HAP-1 (cell line): ENCODE measurements around the gene LTBP3.

Experiments
- DNase-seq, 2 experiments: peaks; one replicate each; pipeline ENCODE4 v3.0.0-alpha.2; 2016 to 2020; ENCODE audit warnings: low spot score in 2 of 2
- H3K27me3 ChIP-seq: fragments of 250-450 bp; sonication (Bioruptor Pico); 2 replicates; pipeline ENCODE4 v1.5.1; 2020; ENCODE audit warnings: low read depth, mild to moderate bottlenecking, moderate library complexity
- H3K36me3 ChIP-seq: fragments of 250-450 bp; sonication (Bioruptor Pico); replicated peaks from 2 replicates; pipeline ENCODE4 v1.5.1; 2020; ENCODE audit warnings: mild to moderate bottlenecking
- H3K4me1 ChIP-seq: fragments of 250-450 bp; sonication (Bioruptor Pico); 2 replicates; pipeline ENCODE4 v1.5.1; 2020; ENCODE audit warnings: mild to moderate bottlenecking
- H3K4me3 ChIP-seq: fragments of 250-450 bp; sonication (Bioruptor Pico); 2 replicates; pipeline ENCODE4 v1.5.1; 2020; ENCODE audit warnings: mild to moderate bottlenecking, moderate library complexity
- H3K9me3 ChIP-seq: fragments of 250-450 bp; sonication (Bioruptor Pico); 2 replicates; pipeline ENCODE4 v1.5.1; 2020; ENCODE audit warnings: mild to moderate bottlenecking, moderate library complexity
- in situ Hi-C: fragments of 300-500 bp; cut with MboI; formaldehyde crosslinking; loops from 3 replicates; pipeline ENCODE4 v1.14.3; 2020; ENCODE audit warnings: low sequenced_read_pairs, inconsistent platforms, mixed read lengths

LTBP3 gene

GRCh38 chr11:65549096-65549495 is 9.1 kb downstream of the LTBP3 start:
- Histone ChIP-seq H3K36me3 (peaks cover 9% of the 10 kb centered on the region), H3K4me3 (no peak overlapping the region), H3K4me1 (no peaks in the 10 kb centered on the region), H3K9me3 (no peaks in the 10 kb centered on the region), H3K27me3 (no peaks in the 10 kb centered on the region)
- no peak for DNase-seq
- in situ Hi-C loops, result no loop called here

DNA sequence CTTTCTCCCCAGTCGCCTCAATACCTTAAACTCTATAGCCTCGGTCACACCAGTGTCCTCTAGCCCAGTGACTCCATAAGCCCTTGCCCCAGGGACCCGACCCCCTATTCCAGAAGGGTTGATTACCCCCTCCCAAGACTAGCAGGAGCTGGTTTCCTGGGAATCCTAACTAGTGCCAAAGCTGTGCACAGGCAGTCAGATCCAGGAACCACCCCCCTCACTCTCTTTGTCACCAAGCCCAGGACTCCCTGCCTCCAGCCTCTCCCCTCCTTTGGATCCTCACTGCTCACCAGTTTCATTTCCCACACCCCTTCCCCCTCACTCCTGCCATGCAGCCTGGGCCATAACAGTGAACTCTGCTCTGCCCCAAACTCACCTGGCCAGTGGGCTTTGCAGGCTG is 9.8 kb downstream of the LTBP3 start:
- H3K4me3 ChIP-seq, result no peak overlapping the region
- H3K27me3 ChIP-seq, result no peaks in the 10 kb centered on the region
- H3K4me1 ChIP-seq, result no peaks in the 10 kb centered on the region

DNA sequence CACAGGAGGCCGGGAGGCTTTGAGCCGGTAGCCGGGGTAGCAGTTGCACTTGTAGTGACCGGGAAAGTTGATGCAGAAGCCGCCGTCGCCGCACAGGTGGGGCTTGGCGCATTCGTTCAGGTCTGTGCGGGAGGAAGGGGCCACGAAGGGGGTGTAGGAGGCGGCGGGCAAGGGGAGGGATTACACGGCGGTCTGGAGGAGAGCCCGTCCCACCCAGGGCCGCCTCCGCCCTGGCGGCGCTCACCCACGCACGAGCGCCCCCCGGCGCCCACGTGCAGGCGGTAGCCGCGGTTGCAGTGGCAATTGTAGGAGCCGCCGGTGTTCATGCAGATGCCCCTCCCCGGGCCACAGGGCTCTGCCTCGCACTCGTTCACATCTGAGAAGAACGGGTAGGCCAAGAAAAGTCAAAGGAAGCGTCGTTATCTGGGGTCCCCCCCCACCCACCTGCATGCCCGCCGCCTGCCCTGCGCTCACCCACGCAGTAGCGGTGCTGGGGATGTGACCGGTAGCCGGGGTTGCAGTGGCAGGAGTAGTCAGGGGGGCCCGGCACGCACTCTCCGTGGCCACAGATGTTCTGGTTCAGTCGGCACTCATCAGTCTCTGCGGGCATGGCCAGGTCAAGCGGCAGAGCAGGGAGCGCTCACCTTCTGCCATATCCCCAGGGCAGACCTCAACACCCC is 10.6 kb downstream of the LTBP3 start:
- Histone ChIP-seq H3K4me1 (no peaks in the 10 kb centered on the region), H3K36me3 (peaks cover 9% of the 10 kb centered on the region), H3K27me3 (no peaks in the 10 kb centered on the region), H3K9me3 (no peaks in the 10 kb centered on the region), H3K4me3 (no peak overlapping the region)
- no peak for DNase-seq
- in situ Hi-C loops, result no loop called here

More for the DNA sequence above, 9.8 kb downstream of the LTBP3 start:
- Histone ChIP-seq H3K36me3 (peaks cover 9% of the 10 kb centered on the region), H3K9me3 (no peaks in the 10 kb centered on the region)
- no peak for DNase-seq
- in situ Hi-C loops, result no loop called here

GRCh38 chr11:65546217-65546958 is 11.8 kb downstream of the LTBP3 start:
- Histone ChIP-seq H3K9me3 (no peaks in the 10 kb centered on the region), H3K36me3 (peaks cover 13% of the 10 kb centered on the region), H3K4me1 (no peaks in the 10 kb centered on the region), H3K27me3 (no peaks in the 10 kb centered on the region), H3K4me3 (no peak overlapping the region)
- in situ Hi-C loops, result no loop called here
- DNase-seq, result peak in 1 of 2 experiments; percentile 55

- in situ Hi-C loops, result no loop called here
- H3K4me3 ChIP-seq, result no peak overlapping the region
- peaks cover 14% of the 10 kb centered on the region for H3K36me3 ChIP-seq
- H3K27me3 ChIP-seq, result no peaks in the 10 kb centered on the region
- H3K4me1 ChIP-seq, result no peaks in the 10 kb centered on the region
- DNase-seq, result no peak
- no peaks in the 10 kb centered on the region for H3K9me3 ChIP-seq
These were observed 12.3 kb downstream of the LTBP3 start for GRCh38 chr11:65545853-65546216.

DNA sequence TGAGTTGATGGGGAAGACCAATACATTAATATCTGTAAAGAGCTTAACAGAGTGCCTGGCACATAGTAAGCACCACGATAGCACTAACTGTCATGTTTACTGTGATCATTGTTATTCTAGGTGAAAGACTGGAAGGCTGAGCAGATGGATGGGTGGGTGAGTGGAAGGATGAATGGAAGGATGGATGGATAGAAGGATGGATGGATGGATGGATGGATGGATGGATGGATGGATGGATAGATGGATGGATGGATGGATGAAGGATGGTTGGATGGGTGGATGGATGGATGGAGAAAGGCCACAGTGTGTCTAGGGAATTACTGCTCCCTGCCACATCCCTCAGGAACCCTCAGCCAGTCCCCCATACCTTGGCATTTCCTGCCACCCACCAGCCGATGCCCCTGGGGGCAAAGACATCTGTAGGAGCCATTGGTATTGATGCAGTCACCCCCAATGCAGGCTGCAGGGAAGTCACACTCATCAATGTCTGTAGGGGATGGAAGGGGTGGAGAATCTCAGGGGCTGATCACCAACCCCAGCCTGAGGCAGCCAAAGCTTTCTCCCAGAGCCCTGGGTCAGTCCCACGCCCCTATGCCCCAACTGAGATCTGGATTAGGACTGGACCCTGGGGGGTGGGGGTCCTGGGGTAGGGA is 15.3 kb downstream of the LTBP3 start:
- H3K36me3 ChIP-seq, result peaks cover 14% of the 10 kb centered on the region
- H3K27me3 ChIP-seq, result no peaks in the 10 kb centered on the region
- no peak for DNase-seq
- no peaks in the 10 kb centered on the region for H3K9me3 ChIP-seq
- no peaks in the 10 kb centered on the region; the same call in none of the 2 replicates for H3K4me1 ChIP-seq
- in situ Hi-C loops, result no loop called here
- H3K4me3 ChIP-seq, result no peak overlapping the region

GRCh38 chr11:65541093-65541982 is 16.8 kb downstream of the LTBP3 start:
- H3K4me1 ChIP-seq, result no peaks in the 10 kb centered on the region; the same call in none of the 2 replicates
- no peak for DNase-seq
- peak overlapping the region; percentile 46 for H3K4me3 ChIP-seq
- H3K27me3 ChIP-seq, result no peaks in the 10 kb centered on the region
- peaks cover 20% of the 10 kb centered on the region for H3K36me3 ChIP-seq
- no peaks in the 10 kb centered on the region for H3K9me3 ChIP-seq
- in situ Hi-C loops, result no loop called here

DNA sequence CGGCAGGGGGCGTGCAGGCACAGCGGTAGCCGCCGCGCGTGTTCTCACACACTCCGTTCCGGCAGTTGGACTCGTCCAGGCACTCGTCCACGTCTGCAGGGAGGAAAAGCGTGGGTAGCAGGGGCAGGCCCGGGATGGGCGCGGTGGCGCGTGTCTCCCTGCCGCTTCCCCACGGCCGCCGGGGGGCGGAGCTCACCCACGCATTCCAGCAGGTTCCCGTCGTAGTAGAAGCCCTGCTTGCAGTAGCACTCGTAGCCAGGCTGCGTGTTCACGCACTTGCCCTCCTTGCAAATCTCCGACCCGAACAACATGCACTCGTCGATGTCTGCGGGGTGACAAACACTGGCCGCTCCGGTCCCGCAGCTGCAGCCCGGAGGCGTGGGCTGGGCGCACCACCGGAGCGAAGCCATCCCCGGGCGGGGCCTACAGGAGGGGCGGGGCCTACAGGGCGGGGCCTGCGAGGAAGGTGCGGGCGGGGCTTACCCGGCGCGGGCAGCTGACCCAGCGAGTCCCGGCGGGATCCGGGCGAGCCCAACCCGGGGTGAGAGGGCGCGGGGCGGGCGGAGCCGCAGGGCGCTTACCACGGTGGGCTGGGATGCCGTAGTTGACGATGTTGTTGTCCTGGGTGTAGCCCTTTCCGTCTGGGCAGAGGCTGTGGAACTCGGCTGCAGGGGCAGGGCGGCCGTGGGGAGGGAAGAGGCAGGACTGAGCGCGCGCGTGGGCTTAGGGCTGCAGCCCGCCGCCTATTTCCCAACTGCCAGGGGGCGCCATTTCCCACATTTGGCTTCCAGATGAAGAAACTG is 17.7 kb downstream of the LTBP3 start:
- in situ Hi-C loops, result no loop called here
- Histone ChIP-seq H3K27me3 (no peaks in the 10 kb centered on the region), H3K36me3 (peaks cover 25% of the 10 kb centered on the region), H3K9me3 (no peaks in the 10 kb centered on the region), H3K4me3 (peak overlapping the region; percentile 46), H3K4me1 (no peaks in the 10 kb centered on the region; the same call in none of the 2 replicates)
- peak; percentile 83 to 90 for DNase-seq

DNA sequence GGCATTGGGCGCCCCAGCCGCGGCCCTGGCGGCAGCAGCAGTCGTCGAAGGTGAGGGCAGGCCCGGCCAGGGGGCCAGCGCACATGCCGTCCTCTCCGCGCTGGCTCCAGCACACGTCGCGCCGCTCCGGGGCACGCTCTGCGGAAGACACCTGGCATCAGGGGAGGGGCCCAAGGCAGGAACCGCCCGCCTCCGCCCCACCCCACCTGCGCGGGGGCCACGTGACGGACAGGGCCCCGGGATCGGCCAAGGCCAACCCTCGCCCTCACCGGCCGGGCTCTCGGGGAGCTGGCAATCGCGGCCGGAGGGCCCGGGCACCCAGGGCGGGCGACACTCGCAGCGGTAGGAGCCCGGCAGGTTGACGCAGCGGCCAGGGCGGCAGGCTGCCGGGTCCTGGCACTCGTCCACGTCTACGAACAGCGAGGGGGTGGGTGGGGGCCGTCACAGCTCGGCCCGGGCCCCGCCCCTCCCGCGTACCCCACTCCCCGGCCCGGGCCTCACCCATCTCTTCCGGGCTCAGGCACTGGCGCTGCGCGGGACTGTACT is 18.3 kb downstream of the LTBP3 start:
- H3K36me3 ChIP-seq, result peaks cover 29% of the 10 kb centered on the region
- peak overlapping the region; percentile 46 for H3K4me3 ChIP-seq
- in situ Hi-C loops, result no loop called here
- H3K27me3 ChIP-seq, result no peaks in the 10 kb centered on the region
- no peak for DNase-seq
- H3K4me1 ChIP-seq, result no peaks in the 10 kb centered on the region; the same call in none of the 2 replicates
- no peaks in the 10 kb centered on the region for H3K9me3 ChIP-seq

GRCh38 chr11:65538915-65539743 is 19.0 kb downstream of the LTBP3 start:
- no peak overlapping the region for H3K4me3 ChIP-seq
- in situ Hi-C loops, result no loop called here

GRCh38 chr11:65538232-65538914 is 19.8 kb downstream of the LTBP3 start:
- no peaks in the 10 kb centered on the region for H3K27me3 ChIP-seq
- no peak overlapping the region for H3K4me3 ChIP-seq
- no peak for DNase-seq
- H3K4me1 ChIP-seq, result no peaks in the 10 kb centered on the region; the same call in none of the 2 replicates
- peaks cover 29% of the 10 kb centered on the region for H3K36me3 ChIP-seq
- in situ Hi-C loops, result no loop called here
- H3K9me3 ChIP-seq, result no peaks in the 10 kb centered on the region

More at GRCh38 chr11:65538915-65539743, 19.0 kb downstream of the LTBP3 start:
- no peaks in the 10 kb centered on the region for H3K27me3 ChIP-seq
- H3K9me3 ChIP-seq, result no peaks in the 10 kb centered on the region
- DNase-seq, result no peak
- no peaks in the 10 kb centered on the region; the same call in none of the 2 replicates for H3K4me1 ChIP-seq
- peaks cover 29% of the 10 kb centered on the region for H3K36me3 ChIP-seq
